Fibroblast of mammary gland (primary cell): ENCODE data around the gene SLC23A2.

Experiments
- DNase-seq: peaks from one replicate; pipeline ENCODE4 v3.0.0-alpha.2; 2010; ENCODE audit warnings: low read depth
- H3K4me3 ChIP-seq: 2 replicates; pipeline ENCODE4 v1.5.1; 2011; ENCODE audit warnings: low read depth, mild to moderate bottlenecking, low read length, moderate library complexity; ENCODE audit not compliant: control insufficient read depth
- TF ChIP-seq, protein P1 (sequence below): conservative IDR thresholded peaks from 2 replicates; pipeline ENCODE4 v1.5.1; 2011; ENCODE audit warnings: low read depth, low read length, inconsistent platforms; ENCODE audit not compliant: control insufficient read depth, insufficient read depth

Gene SLC23A2

GRCh38 chr20:4962241-4962855, 39.0 kb downstream of the SLC23A2 start:
- H3K4me3 ChIP-seq = no peak overlapping the region
- DNase-seq = no peak
- TF ChIP-seq, protein P1, sequence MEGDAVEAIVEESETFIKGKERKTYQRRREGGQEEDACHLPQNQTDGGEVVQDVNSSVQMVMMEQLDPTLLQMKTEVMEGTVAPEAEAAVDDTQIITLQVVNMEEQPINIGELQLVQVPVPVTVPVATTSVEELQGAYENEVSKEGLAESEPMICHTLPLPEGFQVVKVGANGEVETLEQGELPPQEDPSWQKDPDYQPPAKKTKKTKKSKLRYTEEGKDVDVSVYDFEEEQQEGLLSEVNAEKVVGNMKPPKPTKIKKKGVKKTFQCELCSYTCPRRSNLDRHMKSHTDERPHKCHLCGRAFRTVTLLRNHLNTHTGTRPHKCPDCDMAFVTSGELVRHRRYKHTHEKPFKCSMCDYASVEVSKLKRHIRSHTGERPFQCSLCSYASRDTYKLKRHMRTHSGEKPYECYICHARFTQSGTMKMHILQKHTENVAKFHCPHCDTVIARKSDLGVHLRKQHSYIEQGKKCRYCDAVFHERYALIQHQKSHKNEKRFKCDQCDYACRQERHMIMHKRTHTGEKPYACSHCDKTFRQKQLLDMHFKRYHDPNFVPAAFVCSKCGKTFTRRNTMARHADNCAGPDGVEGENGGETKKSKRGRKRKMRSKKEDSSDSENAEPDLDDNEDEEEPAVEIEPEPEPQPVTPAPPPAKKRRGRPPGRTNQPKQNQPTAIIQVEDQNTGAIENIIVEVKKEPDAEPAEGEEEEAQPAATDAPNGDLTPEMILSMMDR = no peak

DNA sequence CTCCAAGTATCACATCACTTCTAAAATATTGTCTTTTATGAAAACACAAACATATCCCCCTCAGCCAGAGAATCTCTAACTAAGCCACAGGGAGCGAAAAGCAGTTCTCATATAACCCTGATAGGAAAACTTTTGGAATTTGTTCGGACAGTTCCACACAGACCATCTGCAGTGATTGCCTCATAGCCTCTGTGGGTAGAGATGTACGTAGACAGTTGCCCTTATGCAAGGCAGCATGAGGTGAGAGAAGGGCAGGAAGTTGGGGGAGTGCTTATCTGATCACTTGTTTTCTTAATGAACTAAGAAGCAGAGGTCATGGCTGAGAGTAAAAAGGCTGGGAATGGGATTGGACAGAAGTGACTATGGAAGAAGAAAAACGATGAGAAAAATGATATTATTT, 39.6 kb downstream of the SLC23A2 start:
- DNase-seq = peak; percentile 89
- TF ChIP-seq, protein P1 = no peak
- H3K4me3 ChIP-seq = no peak overlapping the region

DNA sequence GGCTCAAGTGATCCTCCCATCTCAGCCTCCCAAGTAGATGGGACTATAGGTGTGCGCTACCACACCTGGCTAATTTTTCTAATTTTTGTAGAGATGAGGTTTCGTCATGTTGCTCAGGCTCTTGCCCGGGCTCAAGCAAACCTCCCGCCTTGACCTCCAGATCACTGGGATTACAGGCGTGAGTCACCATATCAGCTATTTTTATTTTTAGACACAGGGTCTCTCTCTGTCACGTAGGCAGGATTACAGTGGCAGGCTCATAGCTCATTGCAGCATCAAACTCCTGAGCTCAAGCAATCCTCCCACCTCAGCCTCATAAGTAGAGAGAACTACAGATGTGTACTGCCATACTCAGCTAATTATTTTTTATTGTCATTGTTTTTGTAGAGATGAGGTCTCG, 41.7 kb downstream of the SLC23A2 start:
- no peak overlapping the region for H3K4me3 ChIP-seq
- no peak for DNase-seq
- TF ChIP-seq, protein P1 = no peak

- no peak overlapping the region for H3K4me3 ChIP-seq
- TF ChIP-seq, protein P1 = no peak
- DNase-seq = peak; percentile 31
Observed at GRCh38 chr20:4957939-4958362, 43.4 kb downstream of the SLC23A2 start.

GRCh38 chr20:4957187-4957586, 44.1 kb downstream of the SLC23A2 start:
- TF ChIP-seq, protein P1 = no peak
- no peak overlapping the region for H3K4me3 ChIP-seq
- no peak for DNase-seq

DNA sequence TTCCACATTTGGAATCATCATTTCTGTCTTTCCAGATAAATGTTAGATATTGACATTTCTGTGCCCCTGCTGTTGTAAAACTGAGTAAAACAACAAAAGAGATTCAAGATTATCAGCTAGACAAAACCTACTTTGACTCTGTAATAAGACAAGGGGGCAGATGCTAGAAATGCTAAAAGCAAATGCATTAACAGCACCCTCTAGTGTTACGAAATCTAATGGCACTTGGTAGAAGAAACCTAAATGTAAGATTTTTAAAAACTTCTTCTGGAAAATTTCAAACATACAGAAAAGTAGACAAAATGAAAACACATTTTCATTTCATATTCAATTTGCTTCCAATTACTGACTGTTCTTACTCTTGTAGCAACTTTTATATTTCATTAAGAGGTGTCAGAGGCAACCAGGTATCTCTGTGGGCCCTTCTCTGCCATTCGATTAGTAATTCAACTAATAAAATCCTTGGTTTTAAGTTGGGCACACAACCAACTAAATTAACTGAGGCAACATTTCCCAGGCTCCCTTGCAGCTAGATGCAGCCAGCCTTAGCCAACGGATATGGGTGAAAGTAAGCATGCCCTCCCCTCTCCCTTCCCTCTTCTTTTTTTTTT, 45.0 kb downstream of the SLC23A2 start:
- DNase-seq = peak; percentile 75
- no peak overlapping the region for H3K4me3 ChIP-seq
- TF ChIP-seq, protein P1 = peak; percentile 95

- TF ChIP-seq, protein P1 = no peak
- DNase-seq = no peak
- no peak overlapping the region for H3K4me3 ChIP-seq
Observed at GRCh38 chr20:4953881-4954280, 47.4 kb downstream of the SLC23A2 start.
